ENCODE results near the gene REXO2.

REXO2 gene

DNA sequence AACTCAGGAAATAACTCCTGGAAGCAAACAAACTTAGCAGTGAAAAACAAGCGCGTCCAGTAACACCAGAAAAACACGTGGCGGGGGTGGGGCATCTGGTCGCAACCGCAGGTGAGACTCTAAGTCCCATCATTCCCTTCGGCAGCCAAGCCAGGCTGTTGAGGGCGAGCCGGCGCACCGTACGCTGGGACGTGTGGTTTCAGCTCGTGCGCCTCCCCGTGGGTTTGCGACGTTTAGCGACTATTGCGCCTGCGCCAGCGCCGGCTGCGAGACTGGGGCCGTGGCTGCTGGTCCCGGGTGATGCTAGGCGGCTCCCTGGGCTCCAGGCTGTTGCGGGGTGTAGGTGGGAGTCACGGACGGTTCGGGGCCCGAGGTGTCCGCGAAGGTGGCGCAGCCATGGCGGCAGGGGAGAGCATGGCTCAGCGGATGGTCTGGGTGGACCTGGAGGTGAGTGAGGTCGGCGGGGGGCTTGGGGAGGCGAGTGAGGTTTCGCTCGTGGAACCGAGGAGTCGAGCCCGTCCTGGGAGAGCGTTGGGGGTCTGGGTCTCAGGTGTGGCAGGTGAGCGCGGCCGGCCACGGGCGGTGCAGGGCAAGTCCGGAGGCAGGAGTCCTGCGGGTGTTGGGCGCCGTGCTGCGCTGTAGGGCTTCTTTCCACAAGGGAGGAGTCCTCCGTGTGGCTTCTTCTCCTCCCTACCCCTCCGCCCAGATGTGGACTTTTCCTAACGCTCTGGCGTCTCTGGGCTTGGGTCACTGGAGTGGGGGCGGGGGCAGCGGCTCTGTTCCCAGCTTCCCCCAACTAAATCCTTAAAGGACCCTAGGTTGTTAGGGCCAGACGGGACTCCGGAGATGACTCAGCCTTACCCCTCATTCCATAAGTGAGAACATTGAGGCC, at the start of gene REXO2 (continued):
- TF ChIP-seq ZNF701 (tag by site-specific recombination; IDR thresholded peaks at IDR 0.05) = no peak
- TF ChIP-seq SP7 (tag by site-specific recombination; IDR thresholded peaks at IDR 0.05) = no peak; the same call in 1 of the 2 replicates
- no peak for TF ChIP-seq ZNF114 (tag by site-specific recombination; IDR thresholded peaks at IDR 0.05)
- no peak for TF ChIP-seq ZNF132 (tag by site-specific recombination; IDR thresholded peaks at IDR 0.05; ENCODE audit: borderline replicate concordance)
- no peak for TF ChIP-seq MZF1 (tag by site-specific recombination; IDR thresholded peaks at IDR 0.05; ENCODE audit: borderline replicate concordance)
- TF ChIP-seq ZNF548 (tag by site-specific recombination; IDR thresholded peaks at IDR 0.05) = no peak; the same call in 1 of the 2 replicates
- TF ChIP-seq, protein P1, sequence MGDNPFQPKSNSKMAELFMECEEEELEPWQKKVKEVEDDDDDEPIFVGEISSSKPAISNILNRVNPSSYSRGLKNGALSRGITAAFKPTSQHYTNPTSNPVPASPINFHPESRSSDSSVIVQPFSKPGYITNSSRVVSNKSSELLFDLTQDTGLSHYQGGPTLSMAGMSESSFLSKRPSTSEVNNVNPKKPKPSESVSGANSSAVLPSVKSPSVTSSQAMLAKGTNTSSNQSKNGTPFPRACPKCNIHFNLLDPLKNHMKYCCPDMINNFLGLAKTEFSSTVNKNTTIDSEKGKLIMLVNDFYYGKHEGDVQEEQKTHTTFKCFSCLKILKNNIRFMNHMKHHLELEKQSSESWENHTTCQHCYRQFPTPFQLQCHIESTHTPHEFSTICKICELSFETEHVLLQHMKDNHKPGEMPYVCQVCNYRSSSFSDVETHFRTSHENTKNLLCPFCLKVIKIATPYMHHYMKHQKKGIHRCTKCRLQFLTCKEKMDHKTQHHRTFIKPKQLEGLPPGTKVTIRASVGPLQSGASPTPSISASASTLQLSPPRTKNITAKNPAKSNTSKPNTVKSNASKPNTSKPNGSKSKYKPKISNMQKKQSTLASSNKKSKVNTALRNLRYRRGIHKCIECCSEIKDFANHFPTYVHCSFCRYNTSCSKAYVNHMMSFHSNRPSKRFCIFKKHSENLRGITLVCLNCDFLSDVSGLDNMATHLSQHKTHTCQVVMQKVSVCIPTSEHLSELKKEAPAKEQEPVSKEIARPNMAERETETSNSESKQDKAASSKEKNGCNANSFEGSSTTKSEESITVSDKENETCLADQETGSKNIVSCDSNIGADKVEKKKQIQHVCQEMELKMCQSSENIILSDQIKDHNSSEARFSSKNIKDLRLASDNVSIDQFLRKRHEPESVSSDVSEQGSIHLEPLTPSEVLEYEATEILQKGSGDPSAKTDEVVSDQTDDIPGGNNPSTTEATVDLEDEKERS (tag by site-specific recombination; IDR thresholded peaks at IDR 0.05) = no peak
- TF ChIP-seq MYNN (tag by site-specific recombination; IDR thresholded peaks at IDR 0.05; ENCODE audit: borderline replicate concordance) = no peak
- TF ChIP-seq ZBTB20 (tag by site-specific recombination; IDR thresholded peaks at IDR 0.05) = peak; percentile 76; the same call in 1 of the 2 replicates
- TF ChIP-seq, protein P2, sequence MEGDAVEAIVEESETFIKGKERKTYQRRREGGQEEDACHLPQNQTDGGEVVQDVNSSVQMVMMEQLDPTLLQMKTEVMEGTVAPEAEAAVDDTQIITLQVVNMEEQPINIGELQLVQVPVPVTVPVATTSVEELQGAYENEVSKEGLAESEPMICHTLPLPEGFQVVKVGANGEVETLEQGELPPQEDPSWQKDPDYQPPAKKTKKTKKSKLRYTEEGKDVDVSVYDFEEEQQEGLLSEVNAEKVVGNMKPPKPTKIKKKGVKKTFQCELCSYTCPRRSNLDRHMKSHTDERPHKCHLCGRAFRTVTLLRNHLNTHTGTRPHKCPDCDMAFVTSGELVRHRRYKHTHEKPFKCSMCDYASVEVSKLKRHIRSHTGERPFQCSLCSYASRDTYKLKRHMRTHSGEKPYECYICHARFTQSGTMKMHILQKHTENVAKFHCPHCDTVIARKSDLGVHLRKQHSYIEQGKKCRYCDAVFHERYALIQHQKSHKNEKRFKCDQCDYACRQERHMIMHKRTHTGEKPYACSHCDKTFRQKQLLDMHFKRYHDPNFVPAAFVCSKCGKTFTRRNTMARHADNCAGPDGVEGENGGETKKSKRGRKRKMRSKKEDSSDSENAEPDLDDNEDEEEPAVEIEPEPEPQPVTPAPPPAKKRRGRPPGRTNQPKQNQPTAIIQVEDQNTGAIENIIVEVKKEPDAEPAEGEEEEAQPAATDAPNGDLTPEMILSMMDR (tag by site-specific recombination; IDR thresholded peaks at IDR 0.05) = peak; percentile 73
- peak; percentile 24; the same call in 1 of the 2 replicates for TF ChIP-seq ZNF660 (tag by site-specific recombination; IDR thresholded peaks at IDR 0.05)
- TF ChIP-seq, protein P3, sequence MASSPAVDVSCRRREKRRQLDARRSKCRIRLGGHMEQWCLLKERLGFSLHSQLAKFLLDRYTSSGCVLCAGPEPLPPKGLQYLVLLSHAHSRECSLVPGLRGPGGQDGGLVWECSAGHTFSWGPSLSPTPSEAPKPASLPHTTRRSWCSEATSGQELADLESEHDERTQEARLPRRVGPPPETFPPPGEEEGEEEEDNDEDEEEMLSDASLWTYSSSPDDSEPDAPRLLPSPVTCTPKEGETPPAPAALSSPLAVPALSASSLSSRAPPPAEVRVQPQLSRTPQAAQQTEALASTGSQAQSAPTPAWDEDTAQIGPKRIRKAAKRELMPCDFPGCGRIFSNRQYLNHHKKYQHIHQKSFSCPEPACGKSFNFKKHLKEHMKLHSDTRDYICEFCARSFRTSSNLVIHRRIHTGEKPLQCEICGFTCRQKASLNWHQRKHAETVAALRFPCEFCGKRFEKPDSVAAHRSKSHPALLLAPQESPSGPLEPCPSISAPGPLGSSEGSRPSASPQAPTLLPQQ (tag by site-specific recombination; IDR thresholded peaks at IDR 0.05) = peak; percentile 29; the same call in 1 of the 2 replicates
- TF ChIP-seq, protein P4, sequence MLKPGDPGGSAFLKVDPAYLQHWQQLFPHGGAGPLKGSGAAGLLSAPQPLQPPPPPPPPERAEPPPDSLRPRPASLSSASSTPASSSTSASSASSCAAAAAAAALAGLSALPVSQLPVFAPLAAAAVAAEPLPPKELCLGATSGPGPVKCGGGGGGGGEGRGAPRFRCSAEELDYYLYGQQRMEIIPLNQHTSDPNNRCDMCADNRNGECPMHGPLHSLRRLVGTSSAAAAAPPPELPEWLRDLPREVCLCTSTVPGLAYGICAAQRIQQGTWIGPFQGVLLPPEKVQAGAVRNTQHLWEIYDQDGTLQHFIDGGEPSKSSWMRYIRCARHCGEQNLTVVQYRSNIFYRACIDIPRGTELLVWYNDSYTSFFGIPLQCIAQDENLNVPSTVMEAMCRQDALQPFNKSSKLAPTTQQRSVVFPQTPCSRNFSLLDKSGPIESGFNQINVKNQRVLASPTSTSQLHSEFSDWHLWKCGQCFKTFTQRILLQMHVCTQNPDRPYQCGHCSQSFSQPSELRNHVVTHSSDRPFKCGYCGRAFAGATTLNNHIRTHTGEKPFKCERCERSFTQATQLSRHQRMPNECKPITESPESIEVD (tag by site-specific recombination; IDR thresholded peaks at IDR 0.05) = no peak
- TF ChIP-seq SCRT1 (tag by site-specific recombination; IDR thresholded peaks at IDR 0.05; ENCODE audit: borderline replicate concordance) = no peak
- TF ChIP-seq ZNF23 (tag by site-specific recombination; IDR thresholded peaks at IDR 0.05; ENCODE audit: borderline replicate concordance) = no peak
- TF ChIP-seq ZNF792 (tag by site-specific recombination; IDR thresholded peaks at IDR 0.05) = no peak
- TF ChIP-seq HOXC10 (CRISPR knock-in tag; IDR thresholded peaks at IDR 0.05) = no peak
- TF ChIP-seq, protein P5, sequence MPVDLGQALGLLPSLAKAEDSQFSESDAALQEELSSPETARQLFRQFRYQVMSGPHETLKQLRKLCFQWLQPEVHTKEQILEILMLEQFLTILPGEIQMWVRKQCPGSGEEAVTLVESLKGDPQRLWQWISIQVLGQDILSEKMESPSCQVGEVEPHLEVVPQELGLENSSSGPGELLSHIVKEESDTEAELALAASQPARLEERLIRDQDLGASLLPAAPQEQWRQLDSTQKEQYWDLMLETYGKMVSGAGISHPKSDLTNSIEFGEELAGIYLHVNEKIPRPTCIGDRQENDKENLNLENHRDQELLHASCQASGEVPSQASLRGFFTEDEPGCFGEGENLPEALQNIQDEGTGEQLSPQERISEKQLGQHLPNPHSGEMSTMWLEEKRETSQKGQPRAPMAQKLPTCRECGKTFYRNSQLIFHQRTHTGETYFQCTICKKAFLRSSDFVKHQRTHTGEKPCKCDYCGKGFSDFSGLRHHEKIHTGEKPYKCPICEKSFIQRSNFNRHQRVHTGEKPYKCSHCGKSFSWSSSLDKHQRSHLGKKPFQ (tag by site-specific recombination; IDR thresholded peaks at IDR 0.05) = no peak
- peak; percentile 58; the same call in 1 of the 2 replicates for TF ChIP-seq ZIC2 (tag by site-specific recombination; IDR thresholded peaks at IDR 0.05)
- TF ChIP-seq, protein P6, sequence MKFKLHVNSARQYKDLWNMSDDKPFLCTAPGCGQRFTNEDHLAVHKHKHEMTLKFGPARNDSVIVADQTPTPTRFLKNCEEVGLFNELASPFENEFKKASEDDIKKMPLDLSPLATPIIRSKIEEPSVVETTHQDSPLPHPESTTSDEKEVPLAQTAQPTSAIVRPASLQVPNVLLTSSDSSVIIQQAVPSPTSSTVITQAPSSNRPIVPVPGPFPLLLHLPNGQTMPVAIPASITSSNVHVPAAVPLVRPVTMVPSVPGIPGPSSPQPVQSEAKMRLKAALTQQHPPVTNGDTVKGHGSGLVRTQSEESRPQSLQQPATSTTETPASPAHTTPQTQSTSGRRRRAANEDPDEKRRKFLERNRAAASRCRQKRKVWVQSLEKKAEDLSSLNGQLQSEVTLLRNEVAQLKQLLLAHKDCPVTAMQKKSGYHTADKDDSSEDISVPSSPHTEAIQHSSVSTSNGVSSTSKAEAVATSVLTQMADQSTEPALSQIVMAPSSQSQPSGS (tag by site-specific recombination; IDR thresholded peaks at IDR 0.05; ENCODE audit: low read depth) = no peak
- TF ChIP-seq ZNF266 (tag by site-specific recombination; IDR thresholded peaks at IDR 0.05; ENCODE audit: low read depth) = no peak
- TF ChIP-seq, protein P7, sequence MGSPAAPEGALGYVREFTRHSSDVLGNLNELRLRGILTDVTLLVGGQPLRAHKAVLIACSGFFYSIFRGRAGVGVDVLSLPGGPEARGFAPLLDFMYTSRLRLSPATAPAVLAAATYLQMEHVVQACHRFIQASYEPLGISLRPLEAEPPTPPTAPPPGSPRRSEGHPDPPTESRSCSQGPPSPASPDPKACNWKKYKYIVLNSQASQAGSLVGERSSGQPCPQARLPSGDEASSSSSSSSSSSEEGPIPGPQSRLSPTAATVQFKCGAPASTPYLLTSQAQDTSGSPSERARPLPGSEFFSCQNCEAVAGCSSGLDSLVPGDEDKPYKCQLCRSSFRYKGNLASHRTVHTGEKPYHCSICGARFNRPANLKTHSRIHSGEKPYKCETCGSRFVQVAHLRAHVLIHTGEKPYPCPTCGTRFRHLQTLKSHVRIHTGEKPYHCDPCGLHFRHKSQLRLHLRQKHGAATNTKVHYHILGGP (tag by site-specific recombination; IDR thresholded peaks at IDR 0.05) = no peak
- TF ChIP-seq HOXA7 (CRISPR knock-in tag; IDR thresholded peaks at IDR 0.05; ENCODE audit: borderline replicate concordance) = no peak
- no peak for TF ChIP-seq ZNF561 (tag by site-specific recombination; IDR thresholded peaks at IDR 0.05; ENCODE audit: borderline replicate concordance)
- no peak for TF ChIP-seq TCF7L2 (IDR thresholded peaks at IDR 0.05; ENCODE audit: borderline replicate concordance, low read depth, low read length)
- no peak for TF ChIP-seq GLI4 (tag by site-specific recombination; IDR thresholded peaks at IDR 0.05)
- TF ChIP-seq ZNF10 (tag by site-specific recombination; IDR thresholded peaks at IDR 0.05) = no peak

Measured in HEK293 (cell line).